Heart right ventricle (tissue), 16 donors: ENCODE results near the gene DIP2C. TPM values are rescaled to one million over a fixed set of nuclear protein-coding genes. Genes with fewer than 3 reads are reported as not detected.

Experiments used
- ATAC-seq, 8 donors: fragments of 200-7000 bp; cut with Tn5 transposase; one replicate each; pipeline ENCODE4 v1.9.1; 2020; ENCODE audit warnings: mild to moderate bottlenecking in 8 of 8, moderate library complexity in 8 of 8, moderate number of reproducible peaks in 1 of 8
- DNase-seq, 2 donors: peaks; one replicate each; pipeline ENCODE4 v3.0.0-alpha.2; 2020
- H3K27ac ChIP-seq, 10 donors: fragments of 200-600 bp; sonication (generic) in 2 of 10; one replicate each; pipeline versions ENCODE4 v1.5.0 to v1.8.0; 2020 to 2022; ENCODE audit warnings: mild to moderate bottlenecking in 3 of 10
- H3K27me3 ChIP-seq, 7 donors: fragments of 200-600 bp; one replicate each; pipeline ENCODE4 v1.8.0; 2021 to 2022; ENCODE audit warnings: mild to moderate bottlenecking in 2 of 7
- H3K36me3 ChIP-seq, 9 donors: fragments of 200-600 bp; sonication (generic) in 1 of 9; one replicate each; pipeline versions ENCODE4 v1.5.0 to v1.8.0; 2020 to 2022; ENCODE audit warnings: mild to moderate bottlenecking in 2 of 9
- H3K4me1 ChIP-seq, 9 donors: fragments of 200-600 bp; sonication (generic) in 1 of 9; one replicate each; pipeline versions ENCODE4 v1.5.0 to v1.8.0; 2020 to 2022; ENCODE audit warnings: mild to moderate bottlenecking in 4 of 9
- H3K4me3 ChIP-seq, 10 donors: fragments of 200-600 bp; sonication (generic) in 2 of 10; one replicate each; pipeline versions ENCODE4 v1.5.0 to v1.8.0; 2020 to 2022; ENCODE audit warnings: mild to moderate bottlenecking in 7 of 10, moderate library complexity in 2 of 10
- H3K9me3 ChIP-seq, 11 donors: fragments of 200-600 bp in 10 of 11; sonication (generic) in 2 of 11; one replicate each; pipeline versions ENCODE4 v1.5.0 to v1.8.0; 2013 to 2022; ENCODE audit warnings: mild to moderate bottlenecking in 2 of 11, control low read depth in 1 of 11, moderate library complexity in 1 of 11
- CTCF ChIP-seq, 9 donors: fragments of 200-600 bp; sonication (generic) in 2 of 9; IDR thresholded peaks; one replicate each; pipeline versions ENCODE4 v1.5.0 to v1.8.0; 2021 to 2022; ENCODE audit warnings: antibody characterized with exemption in 9 of 9, mild to moderate bottlenecking in 5 of 9, moderate library complexity in 1 of 9
- WGBS, 2 donors: extraction: QIAGEN DNeasy Blood & Tissue Kit; methylation state at CpG; one replicate each; pipeline ENCODE4 v1.1.7; 2013; ENCODE audit warnings: inconsistent platforms in 1 of 2; 5-methylcytosine and 5-hydroxymethylcytosine counted together
- intact Hi-C, 10 donors: fragments of 100-400 bp; cut with DNase I; formaldehyde crosslinking; loops; one replicate each; pipeline versions ENCODE4 v1.11.1 to v1.14.2; 2022
- polyA plus RNA-seq, 2 donors: library from polyadenylated mRNA; stranded (reverse); fragments of 200-250 nt; gene quantifications; one replicate each; pipeline ENCODE4 v1.2.3, GENCODE V29; 2013
- total RNA-seq, 10 donors: library from RNA; stranded (reverse); fragmentation: NEBNext Ultra II Directional in 3 of 10; extraction: Animal tissue kit (Norgen Biotek cat#: 25700) in 3 of 10; gene quantifications; one replicate each; pipeline versions ENCODE4 v1.2.1 to v1.2.4, GENCODE V29; 2021 to 2023
- donor health status: Arrhythmogenic right ventricular cardiomyopathy.
- donor health status: ischemic (EF 13 %, LVEDD 7.1; RV severe dilation, severe dysfunction).
- donor health status: healthy with polysubstance abuse.
- donor health status: DM: no; HTN: yes; CAD: no.
- donor health status: DM: no; HTN: no; CAD: no.
- donor health status: ischemic (EF 25% LVEDD 6.9; RV normal size, moderate dysfunction).
- donor health status: ischemic (EF 25% LVEDD 5.7; RV mildly dilated, moderate dysfunction).
- donor health status: healthy.
- donor health status: DM: yes; HTN: yes; CAD: no.
- donor health status: Ischemic cardiomyopathy.
- donor health status: ischemic (EF 35%, LVEDD 5.7; RV mildly dilated, moderate dysfunction).
- donor health status: nonischemic (EF 11% LVEDD 7.7; RV severe dilation, severe dysfunction).
- donor health status: DM: yes; HTN: yes; CAD: no.
- donor health status: PGD.
- donor health status: ischemic (EF 29% LVEDD 5.4; RV normal size, mild dysfunction).
- donor health status: nonischemic (EF 23%, LVEDD 6.1; RV moderate dilation, normal function).

Gene DIP2C
- total and polyA plus RNA-seq, 12 donors, result 7.1 to 48.2 (median 33.7) TPM

DNA sequence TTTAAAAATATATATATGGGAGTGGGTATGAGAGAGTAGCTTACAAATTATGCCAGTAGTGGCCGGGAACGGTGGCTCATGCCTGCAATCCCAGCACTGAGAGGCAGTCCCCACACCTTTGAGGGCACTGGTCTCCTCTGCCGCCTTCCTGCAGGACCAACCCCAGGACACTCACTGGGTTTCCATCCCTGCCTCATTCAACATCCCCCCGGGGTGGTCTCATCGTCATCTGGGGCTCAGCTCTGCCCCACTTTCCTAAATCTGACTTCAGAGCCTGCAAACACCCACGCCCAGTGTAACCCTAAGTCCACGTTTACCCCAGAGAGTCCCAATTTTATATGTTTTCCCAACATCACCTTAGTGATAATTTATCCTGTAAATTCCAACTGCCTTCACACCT is 96.5 kb downstream of the DIP2C start:
- intact Hi-C loops, result loop anchor here in 3 of 10 donors (5.0 to 10.0 kb wide), 3 partner anchors 81 to 212 kb away; no protein-coding TSS in a partner anchor
- ATAC-seq, result no peak
- Histone ChIP-seq H3K36me3 (no peaks in the 10 kb centered on the region), H3K27ac (no peak overlapping the region), H3K27me3 (no peaks in the 10 kb centered on the region), H3K4me1 (peaks cover 0 to 44% (median 25%) of the 10 kb centered on the region in 9 donors), H3K4me3 (no peak overlapping the region), H3K9me3 (no peaks in the 10 kb centered on the region)
- WGBS, 2 donors, result 92 to 93% methylated on average over 7 of the region's 7 CpGs
- no peak for DNase-seq
- TF ChIP-seq CTCF (IDR thresholded peaks at IDR 0.05), result no peak

DNA sequence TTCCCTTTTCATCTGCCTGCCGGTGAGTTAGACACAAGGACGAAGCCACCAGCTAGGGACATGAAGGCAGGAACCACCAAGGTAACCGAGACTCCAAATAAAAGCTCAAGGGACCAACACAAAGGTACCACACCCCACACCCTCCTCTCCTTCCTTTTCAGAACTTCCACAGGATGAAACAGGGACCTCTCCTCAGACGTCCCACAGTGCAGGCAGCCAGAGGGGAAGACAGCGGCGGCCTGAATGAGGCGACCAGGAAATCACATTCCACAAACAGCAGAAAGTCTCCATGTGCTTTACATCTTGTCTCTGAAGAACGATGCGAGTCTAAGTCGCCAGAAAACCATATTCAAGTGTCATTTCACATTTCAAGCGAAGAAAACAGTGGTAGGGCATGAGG is 97.8 kb downstream of the DIP2C start:
- ATAC-seq (no peak), DNase-seq (no peak)
- Histone ChIP-seq H3K4me3 (no peak overlapping the region), H3K36me3 (no peaks in the 10 kb centered on the region), H3K4me1 (peaks cover 0 to 42% (median 25%) of the 10 kb centered on the region in 9 donors), H3K9me3 (no peaks in the 10 kb centered on the region), H3K27me3 (no peaks in the 10 kb centered on the region), H3K27ac (no peak overlapping the region)
- no peak for TF ChIP-seq CTCF (IDR thresholded peaks at IDR 0.05)
- 63 to 74% methylated on average over 11 of the region's 11 CpGs for WGBS, 2 donors
- intact Hi-C loops, result loop anchor here in 3 of 10 donors (5.0 to 10.0 kb wide), 3 partner anchors 79 to 213 kb away; no protein-coding TSS in a partner anchor

- TF ChIP-seq CTCF (IDR thresholded peaks at IDR 0.05), result no peak
- Histone ChIP-seq H3K27ac (no peak overlapping the region), H3K27me3 (no peaks in the 10 kb centered on the region), H3K9me3 (no peaks in the 10 kb centered on the region), H3K36me3 (no peaks in the 10 kb centered on the region), H3K4me1 (peaks cover 0 to 47% (median 25%) of the 10 kb centered on the region in 9 donors), H3K4me3 (no peak overlapping the region)
- intact Hi-C loops, result loop anchor here in 3 of 10 donors (5.0 to 10.0 kb wide), 3 partner anchors 78 to 214 kb away; no protein-coding TSS in a partner anchor
- DNase-seq (no peak), ATAC-seq (no peak)
- 94 to 96% methylated on average over 10 of the region's 10 CpGs for WGBS, 2 donors
Measured at GRCh38 chr10:590721-591120, 98.7 kb downstream of the DIP2C start.

- DNase-seq (no peak), ATAC-seq (no peak)
- H3K4me3 ChIP-seq, result no peak overlapping the region
- no peaks in the 10 kb centered on the region for H3K27me3 ChIP-seq
- no peaks in the 10 kb centered on the region for H3K36me3 ChIP-seq
- 86% methylated on average over 21 of the region's 21 CpGs for WGBS, 2 donors
- no peak for TF ChIP-seq CTCF (IDR thresholded peaks at IDR 0.05)
- H3K9me3 ChIP-seq, result no peaks in the 10 kb centered on the region
- peaks cover 0 to 47% (median 25%) of the 10 kb centered on the region in 9 donors for H3K4me1 ChIP-seq
- H3K27ac ChIP-seq, result no peak overlapping the region
- intact Hi-C loops, result loop anchor here in 5 of 10 donors (5.0 to 10.0 kb wide), 5 partner anchors 75 to 215 kb away; no protein-coding TSS in a partner anchor
Measured at GRCh38 chr10:589961-590680, 99.3 kb downstream of the DIP2C start.
